Uterus (tissue), 4 donors: ENCODE measurements around the gene CBLC. TPM values are rescaled to one million over a fixed set of nuclear protein-coding genes. Genes with fewer than 3 reads are reported as not detected.

ENCODE experiments used
- DNase-seq, 2 donors: peaks; one replicate each; pipeline ENCODE4 v3.0.0-alpha.2; 2019 to 2020
- H3K27ac ChIP-seq, 2 donors: fragments of 200-600 bp; sonication (generic); 1 replicate in 1 of 2; 2 replicates in 1 of 2; pipeline ENCODE4 v1.5.1; 2016 to 2018
- H3K27me3 ChIP-seq, 2 donors: fragments of 200-600 bp; sonication (generic); one replicate each; pipeline ENCODE4 v1.5.1; 2018 to 2019; ENCODE audit warnings: control low read depth in 1 of 2
- H3K36me3 ChIP-seq, 2 donors: fragments of 200-600 bp; sonication (generic); one replicate each; pipeline ENCODE4 v1.5.1; 2019; ENCODE audit warnings: control low read depth in 1 of 2
- H3K4me1 ChIP-seq, 2 donors: fragments of 200-600 bp; sonication (generic); one replicate each; pipeline ENCODE4 v1.5.1; 2018 to 2019; ENCODE audit warnings: control low read depth in 1 of 2
- H3K4me3 ChIP-seq, 2 donors: fragments of 200-600 bp; sonication (generic); 1 replicate in 1 of 2; 2 replicates in 1 of 2; pipeline ENCODE4 v1.5.1; 2018 to 2019; ENCODE audit warnings: mild to moderate bottlenecking in 1 of 2
- H3K9me3 ChIP-seq, 2 donors: fragments of 200-600 bp; sonication (generic); one replicate each; pipeline ENCODE4 v1.5.1; 2019; ENCODE audit warnings: control low read depth in 1 of 2
- POLR2A ChIP-seq, 2 donors: fragments of 450-650 bp; IDR thresholded peaks; one replicate each; pipeline ENCODE4 v1.6.1; 2016; ENCODE audit warnings: antibody characterized with exemption in 2 of 2, mild to moderate bottlenecking in 1 of 2, moderate library complexity in 1 of 2
- intact Hi-C: fragments of 100-400 bp; cut with DNase I; formaldehyde crosslinking; loops from one replicate; pipeline ENCODE4 v1.15.1; 2023; ENCODE audit warnings: low total_unique reads
- total RNA-seq, 4 donors: library from RNA; depleted of rRNA in 3 of 4; stranded (reverse); fragments of >200 nt in 3 of 4; gene quantifications; one replicate each; pipeline versions ENCODE4 v1.1.0 to v1.2.4, GENCODE V29; 2014 to 2023
- TF ChIP-seq, protein P1 (sequence below), 4 experiments: fragments of 200-600 bp in 2 of 4; fragments of 450-650 bp in 2 of 4; sonication (generic) in 2 of 4; IDR thresholded peaks; one replicate each; pipeline ENCODE4 v1.5.1; 2016 to 2019; ENCODE audit warnings: antibody characterized with exemption in 4 of 4, mild to moderate bottlenecking in 2 of 4, moderate library complexity in 1 of 4
- donor health status: DM: yes; HTN: yes; CAD: no.

CBLC gene
- total RNA-seq, 4 donors from 2014 or later, result 0.29 to 5.8 TPM; not detected in 2

- no peaks in the 10 kb centered on the region for H3K27me3 ChIP-seq
- TF ChIP-seq POLR2A (IDR thresholded peaks at IDR 0.05), result no peak
- H3K36me3 ChIP-seq, result no peaks in the 10 kb centered on the region
- no peaks in the 10 kb centered on the region for H3K9me3 ChIP-seq
- no peak overlapping the region for H3K4me3 ChIP-seq
- peaks cover 0 to 9% of the 10 kb centered on the region in 2 donors for H3K4me1 ChIP-seq
- no peak for DNase-seq
- no peak overlapping the region for H3K27ac ChIP-seq
- intact Hi-C loops, result no loop called here
Observed at GRCh38 chr19:44814517-44814916, 36.8 kb downstream of the CBLC start.

DNA sequence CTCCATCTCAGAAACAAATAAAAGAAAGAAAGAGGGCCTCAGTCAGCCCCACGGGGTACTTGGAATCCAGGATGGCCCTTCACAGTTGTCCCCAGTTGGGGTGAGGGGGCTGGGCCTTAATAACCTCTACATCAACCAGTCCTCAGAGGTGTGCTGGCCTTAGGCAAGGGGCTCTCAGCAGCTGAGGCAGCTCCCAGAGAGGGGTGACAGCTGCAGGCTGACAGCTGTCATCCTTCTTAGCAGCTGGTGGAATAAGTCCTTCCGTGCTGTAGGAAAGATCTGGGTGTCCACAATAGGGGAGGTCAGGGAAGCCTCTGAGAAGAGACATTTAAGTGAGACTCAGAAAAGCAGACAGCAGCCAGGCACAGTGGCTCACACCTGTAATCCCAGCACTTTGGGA is 38.6 kb downstream of the CBLC start:
- Histone ChIP-seq H3K27ac (no peak overlapping the region), H3K9me3 (no peaks in the 10 kb centered on the region), H3K36me3 (no peaks in the 10 kb centered on the region), H3K4me3 (no peak overlapping the region), H3K27me3 (no peaks in the 10 kb centered on the region), H3K4me1 (peaks cover 0 to 12% of the 10 kb centered on the region in 2 donors)
- intact Hi-C loops, result no loop called here
- no peak for DNase-seq
- TF ChIP-seq, protein P1, sequence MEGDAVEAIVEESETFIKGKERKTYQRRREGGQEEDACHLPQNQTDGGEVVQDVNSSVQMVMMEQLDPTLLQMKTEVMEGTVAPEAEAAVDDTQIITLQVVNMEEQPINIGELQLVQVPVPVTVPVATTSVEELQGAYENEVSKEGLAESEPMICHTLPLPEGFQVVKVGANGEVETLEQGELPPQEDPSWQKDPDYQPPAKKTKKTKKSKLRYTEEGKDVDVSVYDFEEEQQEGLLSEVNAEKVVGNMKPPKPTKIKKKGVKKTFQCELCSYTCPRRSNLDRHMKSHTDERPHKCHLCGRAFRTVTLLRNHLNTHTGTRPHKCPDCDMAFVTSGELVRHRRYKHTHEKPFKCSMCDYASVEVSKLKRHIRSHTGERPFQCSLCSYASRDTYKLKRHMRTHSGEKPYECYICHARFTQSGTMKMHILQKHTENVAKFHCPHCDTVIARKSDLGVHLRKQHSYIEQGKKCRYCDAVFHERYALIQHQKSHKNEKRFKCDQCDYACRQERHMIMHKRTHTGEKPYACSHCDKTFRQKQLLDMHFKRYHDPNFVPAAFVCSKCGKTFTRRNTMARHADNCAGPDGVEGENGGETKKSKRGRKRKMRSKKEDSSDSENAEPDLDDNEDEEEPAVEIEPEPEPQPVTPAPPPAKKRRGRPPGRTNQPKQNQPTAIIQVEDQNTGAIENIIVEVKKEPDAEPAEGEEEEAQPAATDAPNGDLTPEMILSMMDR (IDR thresholded peaks at IDR 0.05), result no peak
- no peak for TF ChIP-seq POLR2A (IDR thresholded peaks at IDR 0.05)

- Histone ChIP-seq H3K27me3 (no peaks in the 10 kb centered on the region), H3K9me3 (no peaks in the 10 kb centered on the region), H3K4me1 (peaks cover 0 to 12% of the 10 kb centered on the region in 2 donors), H3K4me3 (no peak overlapping the region), H3K27ac (no peak overlapping the region), H3K36me3 (no peaks in the 10 kb centered on the region)
- no peak for DNase-seq
- intact Hi-C loops, result no loop called here
- TF ChIP-seq, protein P1 (IDR thresholded peaks at IDR 0.05), result no peak
- no peak for TF ChIP-seq POLR2A (IDR thresholded peaks at IDR 0.05)
Observed at GRCh38 chr19:44817725-44818465, 40.2 kb downstream of the CBLC start.

- intact Hi-C loops, result no loop called here
- no peak overlapping the region for H3K27ac ChIP-seq
- H3K9me3 ChIP-seq, result no peaks in the 10 kb centered on the region
- no peaks in the 10 kb centered on the region for H3K27me3 ChIP-seq
- H3K4me3 ChIP-seq, result no peak overlapping the region
- H3K36me3 ChIP-seq, result no peaks in the 10 kb centered on the region
- DNase-seq, result no peak
- H3K4me1 ChIP-seq, result peaks cover 0 to 12% of the 10 kb centered on the region in 2 donors
- TF ChIP-seq, protein P1 (IDR thresholded peaks at IDR 0.05), result no peak
- no peak for TF ChIP-seq POLR2A (IDR thresholded peaks at IDR 0.05)
Observed at GRCh38 chr19:44818466-44819031, 40.9 kb downstream of the CBLC start.

- intact Hi-C loops, result no loop called here
Observed at GRCh38 chr19:44819246-44819832, 41.6 kb downstream of the CBLC start.

More at GRCh38 chr19:44819246-44819832, 41.6 kb downstream of the CBLC start:
- Histone ChIP-seq H3K4me1 (peaks cover 0 to 12% of the 10 kb centered on the region in 2 donors), H3K27ac (no peak overlapping the region), H3K4me3 (no peak overlapping the region), H3K27me3 (no peaks in the 10 kb centered on the region), H3K9me3 (no peaks in the 10 kb centered on the region), H3K36me3 (no peaks in the 10 kb centered on the region)
- TF ChIP-seq POLR2A (IDR thresholded peaks at IDR 0.05), result no peak
- TF ChIP-seq, protein P1 (IDR thresholded peaks at IDR 0.05), result no peak
- DNase-seq, result no peak
